Measurements from ENCODE around the gene PIP5K1B. TPM values are rescaled to one million over a fixed set of nuclear protein-coding genes. Genes with fewer than 3 reads are reported as not detected.

PIP5K1B gene
- total and polyA plus RNA-seq, 10 of the 15 experiments (the other 5 are each of a cell fraction or from before 2014, with no cell fraction given): 6.8 to 16.3 (median 10.6) TPM

DNA sequence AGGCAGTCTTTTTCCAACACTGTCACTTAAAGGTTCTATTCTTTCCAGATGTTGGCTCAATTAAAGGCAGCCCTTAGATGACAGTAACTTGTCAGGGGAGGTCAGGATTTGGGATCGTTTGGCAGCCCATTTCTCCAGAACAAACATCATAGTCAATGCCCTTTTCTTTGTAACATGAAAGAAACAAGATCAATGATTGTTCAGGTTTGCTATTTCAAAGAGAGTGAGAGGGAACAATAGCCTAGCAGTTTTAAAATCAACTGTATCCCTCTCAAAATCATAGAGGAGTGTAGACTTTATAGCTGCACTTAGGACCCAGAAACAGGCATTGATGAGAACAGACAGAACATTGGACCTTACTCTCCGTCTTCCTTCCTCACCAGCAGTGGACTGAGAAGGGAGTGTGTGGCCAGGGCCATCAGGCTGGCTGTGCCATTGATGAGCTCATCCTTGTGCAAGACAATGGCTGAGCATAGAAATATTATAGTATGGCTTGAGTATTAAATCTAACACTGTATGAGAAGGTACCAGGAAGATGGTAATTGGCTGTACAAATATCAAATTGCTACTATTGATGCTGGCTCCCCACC, 130.0 kb downstream of the PIP5K1B start:
- no peak overlapping the region for H2AFZ ChIP-seq (ENCODE audit: control insufficient read depth, low read depth, low read length)
- H3K27me3 ChIP-seq (replicated peaks in 1 of 2; ENCODE audit: control insufficient read depth in 2 of 2, insufficient read depth in 2 of 2, low read length in 1 of 2): no peaks in the 10 kb centered on the region
- no peak overlapping the region for H3K9ac ChIP-seq (ENCODE audit: control insufficient read depth, insufficient read depth, low read length)
- WGBS (ENCODE audit: insufficient coverage, insufficient replicate concordance, low lambda C conversion rate, missing lambda C conversion rate): 42% methylated on average over 2 of the region's 2 CpGs
- SMC1A ChIA-PET (ENCODE audit: uncharacterized antibody, unreplicated experiment): interaction anchor here (1.1 kb wide), 1 partner anchor 160 kb away, joined by 4 read pairs; no protein-coding TSS in a partner anchor
- intact Hi-C loops (cut with micrococcal nuclease; ENCODE audit: unreplicated experiment): no loop called here
- H3K79me2 ChIP-seq (ENCODE audit: control insufficient read depth, insufficient read depth, low read length): no peaks in the 10 kb centered on the region
- RAD21 ChIA-PET (ENCODE audit: unreplicated experiment): no interaction called here
- DNase-seq (ENCODE audit: low read depth, low spot score): no peak
- BruUV-seq (replicated peaks): no TSS peak
- no peak overlapping the region for H3K4me2 ChIP-seq (ENCODE audit: control insufficient read depth, insufficient read depth)
- H3K36me3 ChIP-seq (ENCODE audit: control insufficient read depth in 2 of 2, insufficient read depth in 2 of 2, low read length in 1 of 2): no peaks in the 10 kb centered on the region
- H3K9me3 ChIP-seq (replicated peaks; ENCODE audit: control insufficient read depth, insufficient read depth, low read length): no peaks in the 10 kb centered on the region
- H4K20me1 ChIP-seq (ENCODE audit: control insufficient read depth, insufficient read depth): no peaks in the 10 kb centered on the region
- H3K4me3 ChIP-seq: no peak overlapping the region
- H3K4me1 ChIP-seq (ENCODE audit: control insufficient read depth, insufficient read depth, low read length): no peaks in the 10 kb centered on the region
- POLR2A ChIA-PET: no interaction called here
- CTCF ChIA-PET: no interaction called here
- TF ChIP-seq HDGF (IDR thresholded peaks at IDR 0.05) (no peak), BHLHE40 (IDR thresholded peaks at IDR 0.05; ENCODE audit: borderline replicate concordance in 1 of 2, low read depth in 2 of 2, low read length in 1 of 2) (no peak), BRCA1 (IDR thresholded peaks at IDR 0.05; ENCODE audit: low read depth, low read length) (no peak), GATAD2B (conservative IDR thresholded peaks at IDR 0.05; ENCODE audit: low read depth) (no peak), SUPT20H (IDR thresholded peaks at IDR 0.05; ENCODE audit: borderline replicate concordance, control insufficient read depth, low read depth, low read length) (no peak)
- in situ Hi-C loops (cut with MboI): no loop called here
- FAIRE-seq: no peak
- no peak for ATAC-seq
- H3K27ac ChIP-seq (ENCODE audit: control insufficient read depth, insufficient read depth): no peak overlapping the region

DNA sequence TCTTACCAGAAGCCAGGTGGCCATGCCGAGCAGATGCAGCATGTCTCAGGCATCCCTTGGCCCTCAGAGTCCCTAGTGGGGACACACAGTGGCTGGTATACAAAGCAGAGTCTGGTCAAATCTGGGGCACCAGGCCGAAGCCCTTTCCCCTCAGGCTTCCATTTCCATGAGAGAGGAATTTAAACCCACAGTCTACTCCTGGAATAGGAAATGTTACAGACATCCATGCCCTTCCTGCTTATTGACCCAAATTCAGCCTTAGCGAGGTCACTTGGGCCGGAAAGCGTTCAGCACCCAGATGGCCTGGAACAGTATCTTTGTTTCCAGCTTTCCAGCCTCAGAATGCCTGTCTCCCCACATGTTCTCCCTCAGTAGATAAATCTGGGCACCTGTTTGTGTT, 131.7 kb downstream of the PIP5K1B start:
- TF ChIP-seq ZNF24 (IDR thresholded peaks at IDR 0.05) (no peak), STAT1 (conservative IDR thresholded peaks at IDR 0.05) (no peak), NFIC (IDR thresholded peaks at IDR 0.05; ENCODE audit: low read depth, low read length) (no peak), KAT2A (conservative IDR thresholded peaks at IDR 0.05; ENCODE audit: control insufficient read depth, low read depth, low read length) (no peak), RB1 (IDR thresholded peaks at IDR 0.05; ENCODE audit: borderline replicate concordance) (no peak), ZBED1 (IDR thresholded peaks at IDR 0.05; ENCODE audit: borderline replicate concordance) (no peak)
- Histone ChIP-seq H3K27ac (ENCODE audit: control insufficient read depth, insufficient read depth) (no peak overlapping the region), H3K79me2 (ENCODE audit: control insufficient read depth, insufficient read depth, low read length) (no peaks in the 10 kb centered on the region), H2AFZ (ENCODE audit: control insufficient read depth, low read depth, low read length) (no peak overlapping the region), H3K4me3 (no peak overlapping the region), H3K9me3 (replicated peaks; ENCODE audit: control insufficient read depth, insufficient read depth, low read length) (no peaks in the 10 kb centered on the region), H3K36me3 (ENCODE audit: control insufficient read depth in 2 of 2, insufficient read depth in 2 of 2, low read length in 1 of 2) (no peaks in the 10 kb centered on the region), H3K27me3 (replicated peaks in 1 of 2; ENCODE audit: control insufficient read depth in 2 of 2, insufficient read depth in 2 of 2, low read length in 1 of 2) (no peaks in the 10 kb centered on the region), H3K9ac (ENCODE audit: control insufficient read depth, insufficient read depth, low read length) (no peak overlapping the region), H3K4me2 (ENCODE audit: control insufficient read depth, insufficient read depth) (no peak overlapping the region), H4K20me1 (ENCODE audit: control insufficient read depth, insufficient read depth) (no peaks in the 10 kb centered on the region), H3K4me1 (ENCODE audit: control insufficient read depth, insufficient read depth, low read length) (peaks cover 5% of the 10 kb centered on the region)
- FAIRE-seq (no peak), ATAC-seq (no peak), DNase-seq (ENCODE audit: low read depth, low spot score) (no peak)
- POLR2A ChIA-PET: no interaction called here
- CTCF ChIA-PET: no interaction called here
- BruUV-seq (replicated peaks): no TSS peak
- 100% methylated on average over 5 of the region's 5 CpGs for WGBS (ENCODE audit: insufficient coverage, insufficient replicate concordance, low lambda C conversion rate, missing lambda C conversion rate)
- SMC1A ChIA-PET (ENCODE audit: uncharacterized antibody, unreplicated experiment): no interaction called here
- RAD21 ChIA-PET (ENCODE audit: unreplicated experiment): no interaction called here
- intact Hi-C loops (cut with micrococcal nuclease; ENCODE audit: unreplicated experiment) (no loop called here), in situ Hi-C loops (cut with MboI) (no loop called here)
